B cell (primary cell): ENCODE results near the gene CBARP. TPM values are rescaled to one million over a fixed set of nuclear protein-coding genes. Genes with fewer than 3 reads are reported as not detected.

ENCODE experiments used
- ATAC-seq: fragments of 200-7000 bp; cut with Tn5 transposase; one replicate; pipeline ENCODE4 v1.10.0; 2021; ENCODE audit warnings: low read depth, mild to moderate bottlenecking, moderate number of reproducible peaks, moderate library complexity
- CTCF ChIA-PET: fragments of 350-600 bp; sonication (Branson Sonifier 250); formaldehyde crosslinking; loops from one replicate; lab custom pipeline; 2021; ENCODE audit warnings: antibody characterized with exemption, inconsistent platforms; lab: Charles Lee
- POLR2A ChIA-PET: fragments of 350-600 bp; sonication (Branson Sonifier 250); formaldehyde crosslinking; loops from one replicate; lab custom pipeline; 2021; ENCODE audit warnings: antibody characterized with exemption; lab: Charles Lee
- DNase-seq: peaks from one replicate; pipeline ENCODE4 v3.0.0; 2013
- H2AFZ ChIP-seq: 2 replicates; pipeline ENCODE4 v1.6.1; 2012; ENCODE audit warnings: mild to moderate bottlenecking, low read depth, low read length; ENCODE audit not compliant: insufficient read depth, poor library complexity, severe bottlenecking
- H3K27ac ChIP-seq, 2 donors: 1 replicate in 1 of 2; 2 replicates in 1 of 2; pipeline ENCODE4 v1.5.1; 2012 to 2013; ENCODE audit warnings: low read length in 2 of 2, mild to moderate bottlenecking in 2 of 2, moderate library complexity in 1 of 2
- H3K27me3 ChIP-seq, 4 experiments: fragments of 200-600 bp in 1 of 4; sonication (generic) in 1 of 4; replicated peaks in 1 of 4; 1 replicate in 2 of 4; 2 replicates in 2 of 4; pipeline versions ENCODE4 v1.6.1 to v1.7.0; 2013 to 2016; ENCODE audit warnings: low read length in 3 of 4, mild to moderate bottlenecking in 2 of 4, mixed read lengths in 1 of 4, moderate library complexity in 1 of 4; ENCODE audit not compliant: insufficient read depth in 4 of 4, control insufficient read depth in 3 of 4; ENCODE audit errors: control extremely low read depth in 1 of 4
- H3K36me3 ChIP-seq, 2 experiments: replicated peaks in 1 of 2; 1 replicate in 1 of 2; 2 replicates in 1 of 2; pipeline versions ENCODE4 v1.6.1 to v1.7.1; 2013; ENCODE audit warnings: low read length in 1 of 2; ENCODE audit not compliant: insufficient read depth in 2 of 2, control insufficient read depth in 1 of 2; ENCODE audit errors: control extremely low read depth in 1 of 2, extremely low read depth in 1 of 2
- H3K4me1 ChIP-seq, 2 donors: fragments of 200-600 bp in 1 of 2; sonication (generic) in 1 of 2; 1 replicate in 1 of 2; 2 replicates in 1 of 2; pipeline versions ENCODE4 v1.5.1 to v1.6.1; 2013 to 2017; ENCODE audit warnings: low read length in 2 of 2; ENCODE audit not compliant: control insufficient read depth in 2 of 2, insufficient read depth in 2 of 2
- H3K4me2 ChIP-seq: replicated peaks from 2 replicates; pipeline ENCODE3; 2012; ENCODE audit warnings: mild to moderate bottlenecking, low read depth, low read length; ENCODE audit not compliant: poor library complexity, severe bottlenecking
- H3K4me3 ChIP-seq, 5 experiments: fragments of 200-600 bp in 1 of 5; sonication (generic) in 1 of 5; 1 replicate in 3 of 5; 2 replicates in 2 of 5; pipeline versions ENCODE4 v1.5.1 to v1.7.0; 2011 to 2016; ENCODE audit warnings: low read length in 4 of 5, mild to moderate bottlenecking in 4 of 5, low read depth in 2 of 5, control low read depth in 1 of 5, moderate library complexity in 1 of 5; ENCODE audit not compliant: insufficient read depth in 1 of 5; ENCODE audit errors: control extremely low read depth in 1 of 5, extremely low read depth in 1 of 5
- H3K79me2 ChIP-seq: fragments of 200-600 bp; sonication (generic); one replicate; pipeline ENCODE4 v1.6.0; 2016; ENCODE audit warnings: low read length; ENCODE audit not compliant: control insufficient read depth, insufficient read depth
- H3K9ac ChIP-seq: fragments of 200-600 bp; sonication (generic); 2 replicates; pipeline ENCODE4 v1.6.1; 2017; ENCODE audit warnings: mild to moderate bottlenecking, low read length, moderate library complexity
- H3K9me3 ChIP-seq, 3 donors: one replicate each; pipeline versions ENCODE4 v1.6.1 to v1.7.1; 2013; ENCODE audit warnings: low read length in 2 of 3; ENCODE audit not compliant: control insufficient read depth in 2 of 3, insufficient read depth in 1 of 3; ENCODE audit errors: control extremely low read depth in 1 of 3
- H4K20me1 ChIP-seq: 2 replicates; pipeline ENCODE4 v1.6.0; 2012; ENCODE audit warnings: mild to moderate bottlenecking, low read length; ENCODE audit not compliant: insufficient read depth, control insufficient read depth, poor library complexity, severe bottlenecking
- H3K27ac Mint-ChIP-seq: one replicate; pipeline ENCODE4 v1.8.0; 2021; ENCODE audit warnings: mixed read lengths
- H3K27me3 Mint-ChIP-seq: one replicate; pipeline ENCODE4 v1.8.0; 2021; ENCODE audit warnings: mixed read lengths
- H3K4me1 Mint-ChIP-seq: one replicate; pipeline ENCODE4 v1.8.0; 2021; ENCODE audit warnings: mixed read lengths
- H3K4me3 Mint-ChIP-seq: one replicate; pipeline ENCODE4 v1.8.0; 2021; ENCODE audit warnings: mixed read lengths
- H3K9me3 Mint-ChIP-seq: one replicate; pipeline ENCODE4 v1.8.0; 2022; ENCODE audit warnings: mixed read lengths; ENCODE audit not compliant: insufficient read depth
- EZH2 ChIP-seq: IDR thresholded peaks from 2 replicates; pipeline ENCODE4 v1.6.1; 2012; ENCODE audit warnings: borderline replicate concordance, low read depth, mild to moderate bottlenecking, moderate library complexity, low read length; ENCODE audit not compliant: insufficient read depth, poor library complexity, severe bottlenecking
- WGBS: methylation state at CpG from one replicate; pipeline ENCODE4 v1.1.5; 2013; ENCODE audit warnings: missing lambda C conversion rate; ENCODE audit not compliant: insufficient coverage; 5-methylcytosine and 5-hydroxymethylcytosine counted together
- intact Hi-C: fragments of 100-400 bp; cut with micrococcal nuclease; formaldehyde crosslinking; loops from one replicate; pipeline ENCODE4 v1.10.0; 2022
- polyA plus RNA-seq: library from polyadenylated mRNA; depleted of rRNA; stranded (reverse); fragments of >200 nt; gene quantifications from 2 replicates; pipeline ENCODE4 v1.2.3, GENCODE V29; 2012
- total RNA-seq, 2 donors: library from RNA; stranded (reverse); fragments of 120-200 nt in 1 of 2; gene quantifications; 1 replicate in 1 of 2; 2 replicates in 1 of 2; pipeline versions ENCODE4 v1.2.3 to v1.2.4, GENCODE V29; 2013 to 2022
- TF ChIP-seq, protein P1 (sequence below): fragments of 200-600 bp; IDR thresholded peaks from one replicate; pipeline ENCODE4 v1.8.0; 2022; ENCODE audit warnings: antibody characterized with exemption, mild to moderate bottlenecking

Gene CBARP
- total and polyA plus RNA-seq, 2 donors (not counting 1 experiment from before 2014, with no cell fraction given), result not detected

DNA sequence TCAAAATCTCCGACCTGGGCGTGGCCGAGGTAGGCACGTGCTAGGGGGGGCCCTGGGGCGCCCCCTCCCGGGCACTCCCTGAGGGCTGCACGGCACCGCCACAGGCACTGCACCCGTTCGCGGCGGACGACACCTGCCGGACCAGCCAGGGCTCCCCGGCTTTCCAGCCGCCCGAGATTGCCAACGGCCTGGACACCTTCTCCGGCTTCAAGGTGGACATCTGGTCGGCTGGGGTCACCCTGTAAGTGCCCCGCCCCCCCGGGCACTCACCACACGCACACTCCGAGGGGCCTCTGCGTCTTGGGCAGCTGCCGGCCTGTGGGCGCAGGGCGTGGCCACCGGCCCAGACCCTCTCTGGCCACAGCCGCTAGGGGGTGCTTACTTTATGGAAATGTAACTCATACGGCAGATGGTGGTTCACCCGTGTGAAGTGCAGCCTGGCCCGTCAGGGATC is 17.3 kb downstream of the CBARP start:
- Histone ChIP-seq H3K36me3 (peaks cover 0 to 36% of the 10 kb centered on the region in 2 experiments), H3K9ac (no peak overlapping the region), H3K27ac (no peak overlapping the region), H2AFZ (no peak overlapping the region), H4K20me1 (peaks cover 65% of the 10 kb centered on the region), H3K4me2 (no peak overlapping the region), H3K4me1 (no peaks in the 10 kb centered on the region), H3K27me3 (no peaks in the 10 kb centered on the region), H3K9me3 (no peaks in the 10 kb centered on the region), H3K4me3 (no peak overlapping the region), H3K79me2 (peaks cover 52% of the 10 kb centered on the region)
- CTCF ChIA-PET, result interaction anchor here (0.9 kb wide), 1 partner anchor 18 kb away, joined by 4 read pairs; no protein-coding TSS in a partner anchor
- Mint-ChIP-seq H3K9me3 (no peaks in the 10 kb centered on the region), H3K4me3 (no peak overlapping the region), H3K27me3 (no peaks in the 10 kb centered on the region), H3K4me1 (peaks cover 4% of the 10 kb centered on the region), H3K27ac (no peak overlapping the region)
- intact Hi-C loops, result no loop called here
- POLR2A ChIA-PET, result interaction anchor here (0.6 kb wide), 1 partner anchor 1756 kb away, joined by 3 read pairs; no protein-coding TSS in a partner anchor
- DNase-seq (no peak), ATAC-seq (no peak)
- WGBS, result 94% methylated on average over 32 of the region's 33 CpGs
- no peak for TF ChIP-seq EZH2
- TF ChIP-seq, protein P1, sequence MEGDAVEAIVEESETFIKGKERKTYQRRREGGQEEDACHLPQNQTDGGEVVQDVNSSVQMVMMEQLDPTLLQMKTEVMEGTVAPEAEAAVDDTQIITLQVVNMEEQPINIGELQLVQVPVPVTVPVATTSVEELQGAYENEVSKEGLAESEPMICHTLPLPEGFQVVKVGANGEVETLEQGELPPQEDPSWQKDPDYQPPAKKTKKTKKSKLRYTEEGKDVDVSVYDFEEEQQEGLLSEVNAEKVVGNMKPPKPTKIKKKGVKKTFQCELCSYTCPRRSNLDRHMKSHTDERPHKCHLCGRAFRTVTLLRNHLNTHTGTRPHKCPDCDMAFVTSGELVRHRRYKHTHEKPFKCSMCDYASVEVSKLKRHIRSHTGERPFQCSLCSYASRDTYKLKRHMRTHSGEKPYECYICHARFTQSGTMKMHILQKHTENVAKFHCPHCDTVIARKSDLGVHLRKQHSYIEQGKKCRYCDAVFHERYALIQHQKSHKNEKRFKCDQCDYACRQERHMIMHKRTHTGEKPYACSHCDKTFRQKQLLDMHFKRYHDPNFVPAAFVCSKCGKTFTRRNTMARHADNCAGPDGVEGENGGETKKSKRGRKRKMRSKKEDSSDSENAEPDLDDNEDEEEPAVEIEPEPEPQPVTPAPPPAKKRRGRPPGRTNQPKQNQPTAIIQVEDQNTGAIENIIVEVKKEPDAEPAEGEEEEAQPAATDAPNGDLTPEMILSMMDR, result no peak

DNA sequence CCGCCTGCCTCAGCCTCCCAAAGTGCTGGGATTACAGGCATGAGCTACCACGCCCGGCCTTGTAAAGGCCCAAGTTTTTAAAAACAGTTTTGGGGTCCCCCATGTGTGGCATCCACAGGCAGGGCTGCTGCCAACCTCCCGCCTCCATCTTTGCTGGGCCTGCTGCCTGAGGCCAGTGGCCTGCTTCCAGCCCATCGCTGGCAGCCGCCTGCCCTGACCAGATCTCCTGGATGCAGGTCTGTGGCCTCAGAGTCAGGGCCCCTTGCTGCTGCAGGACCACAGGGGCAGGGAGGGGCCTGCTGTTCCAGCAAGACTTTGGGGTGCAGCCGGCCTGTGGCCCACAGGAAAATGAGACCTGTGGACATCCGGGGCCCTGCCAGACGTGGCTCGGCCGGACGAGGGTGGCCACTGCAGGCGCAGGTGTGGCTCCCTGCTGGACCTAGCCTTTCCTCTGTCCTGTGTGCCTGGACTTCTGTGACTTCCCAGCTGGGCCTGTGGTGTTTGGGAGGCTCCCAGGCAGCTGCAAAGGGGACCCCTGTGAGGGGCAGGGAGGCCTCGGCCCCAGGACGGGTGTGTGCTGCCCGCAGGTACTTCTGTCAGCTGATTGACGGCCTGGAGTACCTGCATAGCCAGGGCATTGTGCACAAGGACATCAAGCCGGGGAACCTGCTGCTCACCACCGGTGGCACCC is 17.9 kb downstream of the CBARP start:
- no peak overlapping the region for H3K27ac Mint-ChIP-seq
- H3K4me1 Mint-ChIP-seq, result peaks cover 4% of the 10 kb centered on the region
- no peak overlapping the region for H3K4me3 Mint-ChIP-seq
- H3K9ac ChIP-seq, result no peak overlapping the region
- H3K4me1 ChIP-seq, result no peaks in the 10 kb centered on the region
- H3K27ac ChIP-seq, result no peak overlapping the region
- CTCF ChIA-PET, result no interaction called here
- DNase-seq (no peak), ATAC-seq (no peak)
- no peak overlapping the region for H3K4me2 ChIP-seq
- peaks cover 0 to 36% of the 10 kb centered on the region in 2 experiments for H3K36me3 ChIP-seq
- WGBS, result 97% methylated on average over 19 of the region's 19 CpGs
- TF ChIP-seq EZH2, result no peak
- TF ChIP-seq, protein P1, result no peak
- no peaks in the 10 kb centered on the region for H3K9me3 ChIP-seq
- no peak overlapping the region for H2AFZ ChIP-seq
- POLR2A ChIA-PET, result no interaction called here
- H3K9me3 Mint-ChIP-seq, result no peaks in the 10 kb centered on the region
- intact Hi-C loops, result no loop called here
- peaks cover 58% of the 10 kb centered on the region for H3K79me2 ChIP-seq
- peaks cover 71% of the 10 kb centered on the region for H4K20me1 ChIP-seq
- H3K4me3 ChIP-seq, result no peak overlapping the region
- no peaks in the 10 kb centered on the region for H3K27me3 Mint-ChIP-seq
- H3K27me3 ChIP-seq, result no peaks in the 10 kb centered on the region
